Keratinocyte (primary cell): ENCODE results near the gene COL9A1. TPM values are rescaled to one million over a fixed set of nuclear protein-coding genes. Genes with fewer than 3 reads are reported as not detected.

Source experiments
- DNase-seq: peaks from one replicate; pipeline ENCODE4 v3.0.0-alpha.2; 2011; ENCODE audit warnings: low read depth, missing footprints, low spot score
- FAIRE-seq: peaks from 2 replicates; lab custom pipeline; 2011; peaks lifted over from hg19 to GRCh38; lab: Jason Lieb, UNC
- H2AFZ ChIP-seq: 2 replicates; pipeline ENCODE4 v1.6.0; 2012; ENCODE audit warnings: low read length, control low read depth, inconsistent platforms; ENCODE audit not compliant: control insufficient read depth
- H3K27ac ChIP-seq: 2 replicates; pipeline ENCODE4 v1.5.1; 2011; ENCODE audit warnings: low read length; ENCODE audit not compliant: control insufficient read depth, insufficient read depth
- H3K27me3 ChIP-seq: 3 replicates; pipeline ENCODE4 v1.6.0; 2011; ENCODE audit warnings: low read length; ENCODE audit not compliant: control insufficient read depth, insufficient read depth; ENCODE audit errors: extremely low read depth
- H3K36me3 ChIP-seq, 2 experiments: 2 replicates in 1 of 2; 3 replicates in 1 of 2; pipeline ENCODE4 v1.5.1; 2011; ENCODE audit warnings: low read length in 2 of 2, mild to moderate bottlenecking in 1 of 2; ENCODE audit not compliant: control insufficient read depth in 2 of 2, insufficient read depth in 2 of 2; ENCODE audit errors: extremely low read depth in 1 of 2
- H3K4me1 ChIP-seq: 3 replicates; pipeline ENCODE4 v1.5.1; 2011; ENCODE audit warnings: low read length; ENCODE audit not compliant: control insufficient read depth, insufficient read depth; ENCODE audit errors: extremely low read depth
- H3K4me2 ChIP-seq: 3 replicates; pipeline ENCODE4 v1.6.0; 2011; ENCODE audit warnings: low read depth, low read length; ENCODE audit not compliant: control insufficient read depth, insufficient read depth; ENCODE audit errors: extremely low read depth
- H3K4me3 ChIP-seq, 3 experiments: fragments of 200-600 bp in 1 of 3; sonication (generic) in 1 of 3; 2 replicates in 2 of 3; 3 replicates in 1 of 3; pipeline ENCODE4 v1.5.1; 2011 to 2016; ENCODE audit warnings: low read length in 3 of 3, mild to moderate bottlenecking in 3 of 3, control low read depth in 2 of 3, inconsistent platforms in 1 of 3, low read depth in 1 of 3, mixed read lengths in 1 of 3, mixed run types in 1 of 3, moderate library complexity in 1 of 3; ENCODE audit not compliant: control insufficient read depth in 2 of 3, insufficient read depth in 2 of 3; ENCODE audit errors: extremely low read depth in 1 of 3
- H3K79me2 ChIP-seq: 2 replicates; pipeline ENCODE4 v1.6.0; 2012; ENCODE audit warnings: low read length; ENCODE audit not compliant: control insufficient read depth, insufficient read depth
- H3K9ac ChIP-seq: 3 replicates; pipeline ENCODE4 v1.6.0; 2011; ENCODE audit warnings: low read length; ENCODE audit not compliant: control insufficient read depth, insufficient read depth; ENCODE audit errors: extremely low read depth
- H3K9me1 ChIP-seq: 3 replicates; pipeline ENCODE4 v1.6.0; 2011; ENCODE audit warnings: low read length; ENCODE audit not compliant: control insufficient read depth, insufficient read depth; ENCODE audit errors: extremely low read depth
- H3K9me3 ChIP-seq: 2 replicates; pipeline ENCODE4 v1.5.1; 2012; ENCODE audit warnings: low read depth, low read length; ENCODE audit not compliant: control insufficient read depth
- H4K20me1 ChIP-seq: 3 replicates; pipeline ENCODE4 v1.6.0; 2011; ENCODE audit warnings: low read length; ENCODE audit not compliant: control insufficient read depth, insufficient read depth; ENCODE audit errors: extremely low read depth
- EZH2 ChIP-seq: IDR thresholded peaks from one replicate; pipeline ENCODE4 v1.6.1; 2012; ENCODE audit warnings: inconsistent platforms, mild to moderate bottlenecking, low read length, moderate library complexity
- dilution Hi-C: fragments of 300-500 bp; cut with MboI; formaldehyde crosslinking; loops from one replicate; pipeline ENCODE4 v1.7.0; 2020; ENCODE audit warnings: low sequenced_read_pairs; ENCODE audit not compliant: extremely low pct_ligation_motif_present
- polyA plus RNA-seq, 5 experiments: library from polyadenylated mRNA; depleted of rRNA in 3 of 5; stranded (reverse) in 3 of 5; stranded (forward) in 1 of 5; unstranded in 1 of 5; fragments of >200 nt; gene quantifications; 1 replicate in 1 of 5; 2 replicates in 3 of 5; 3 replicates in 1 of 5; pipeline versions ENCODE4 v1.2.1 to v1.2.3, GENCODE V29; 2011 to 2012; ENCODE audit warnings: missing spikeins in 2 of 5, low read depth in 1 of 5, low replicate concordance in 1 of 5
- TF ChIP-seq, protein P1 (sequence below), 3 experiments: IDR thresholded peaks in 1 of 3; conservative IDR thresholded peaks in 1 of 3; optimal IDR thresholded peaks in 1 of 3; 2 replicates in 2 of 3; 3 replicates in 1 of 3; pipeline versions ENCODE3 to v1.5.1; 2011; ENCODE audit warnings: low read length in 3 of 3, mild to moderate bottlenecking in 3 of 3, moderate library complexity in 2 of 3, control low read depth in 1 of 3, inconsistent platforms in 1 of 3; ENCODE audit not compliant: insufficient read depth in 2 of 3; ENCODE audit errors: extremely low read depth in 1 of 3

Gene COL9A1
- polyA plus RNA-seq, 1 donor (not counting 4 experiments of a cell fraction or from before 2014, with no cell fraction given) = not detected

DNA sequence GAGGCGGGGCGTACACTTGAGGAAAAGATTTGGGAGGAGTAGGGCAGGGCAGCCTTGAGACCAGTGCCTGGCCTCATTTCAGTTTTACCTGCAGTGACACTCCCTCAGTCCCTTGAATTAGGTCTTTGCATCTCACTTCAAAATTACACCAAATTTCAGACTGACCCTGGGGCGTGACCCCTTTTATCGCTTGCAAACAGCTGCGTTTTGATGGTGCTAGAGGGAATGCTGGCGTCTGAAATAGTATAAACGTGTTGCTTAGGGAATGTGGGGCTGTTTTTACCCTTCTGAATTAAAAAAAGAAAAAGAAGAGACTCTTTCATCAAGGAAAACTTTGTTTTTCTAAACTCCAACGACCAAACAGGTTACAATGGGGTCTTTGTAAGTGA, 21.0 kb downstream of the COL9A1 start:
- Histone ChIP-seq H3K27me3 (peaks cover 35% of the 10 kb centered on the region), H3K4me3 (no peak overlapping the region), H3K9me1 (no peaks in the 10 kb centered on the region), H2AFZ (no peak overlapping the region), H4K20me1 (no peaks in the 10 kb centered on the region), H3K27ac (no peak overlapping the region), H3K9ac (no peak overlapping the region), H3K9me3 (no peaks in the 10 kb centered on the region), H3K79me2 (no peaks in the 10 kb centered on the region), H3K4me2 (no peak overlapping the region), H3K36me3 (no peaks in the 10 kb centered on the region), H3K4me1 (no peaks in the 10 kb centered on the region)
- DNase-seq (no peak), FAIRE-seq (no peak)
- TF ChIP-seq EZH2 = no peak
- TF ChIP-seq, protein P1, sequence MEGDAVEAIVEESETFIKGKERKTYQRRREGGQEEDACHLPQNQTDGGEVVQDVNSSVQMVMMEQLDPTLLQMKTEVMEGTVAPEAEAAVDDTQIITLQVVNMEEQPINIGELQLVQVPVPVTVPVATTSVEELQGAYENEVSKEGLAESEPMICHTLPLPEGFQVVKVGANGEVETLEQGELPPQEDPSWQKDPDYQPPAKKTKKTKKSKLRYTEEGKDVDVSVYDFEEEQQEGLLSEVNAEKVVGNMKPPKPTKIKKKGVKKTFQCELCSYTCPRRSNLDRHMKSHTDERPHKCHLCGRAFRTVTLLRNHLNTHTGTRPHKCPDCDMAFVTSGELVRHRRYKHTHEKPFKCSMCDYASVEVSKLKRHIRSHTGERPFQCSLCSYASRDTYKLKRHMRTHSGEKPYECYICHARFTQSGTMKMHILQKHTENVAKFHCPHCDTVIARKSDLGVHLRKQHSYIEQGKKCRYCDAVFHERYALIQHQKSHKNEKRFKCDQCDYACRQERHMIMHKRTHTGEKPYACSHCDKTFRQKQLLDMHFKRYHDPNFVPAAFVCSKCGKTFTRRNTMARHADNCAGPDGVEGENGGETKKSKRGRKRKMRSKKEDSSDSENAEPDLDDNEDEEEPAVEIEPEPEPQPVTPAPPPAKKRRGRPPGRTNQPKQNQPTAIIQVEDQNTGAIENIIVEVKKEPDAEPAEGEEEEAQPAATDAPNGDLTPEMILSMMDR (optimal IDR thresholded peaks at IDR 0.05 in 1 of 3, IDR thresholded peaks at IDR 0.05 in 1 of 3, conservative IDR thresholded peaks at IDR 0.05 in 1 of 3; ENCODE audit: extremely low read depth in 1 of 3, insufficient read depth in 2 of 3, low read length in 3 of 3) = no peak
- dilution Hi-C loops = no loop called here

DNA sequence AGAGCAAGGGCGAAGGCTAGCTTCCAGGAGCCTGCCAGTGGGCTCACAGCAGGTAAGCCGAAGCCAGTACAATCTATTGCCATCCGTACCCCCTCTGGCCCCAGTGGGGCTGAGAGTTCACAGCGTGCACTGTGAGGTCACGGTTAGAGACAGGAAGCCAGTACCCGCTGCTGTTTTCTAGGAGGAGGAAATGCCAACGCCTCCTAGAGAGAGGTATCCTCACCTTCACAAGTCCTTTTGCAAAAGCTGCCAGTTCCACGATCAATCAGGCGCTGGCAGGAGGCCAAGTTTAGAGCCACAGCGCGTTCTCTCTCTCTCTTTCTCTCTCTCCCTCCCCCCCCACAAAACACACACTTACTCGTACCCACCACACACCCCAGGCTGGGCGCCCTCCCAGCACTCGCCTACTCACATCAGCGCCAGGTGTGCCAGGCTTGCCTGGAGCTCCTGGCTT, 22.5 kb downstream of the COL9A1 start:
- H2AFZ ChIP-seq = no peak overlapping the region
- H3K4me1 ChIP-seq = no peaks in the 10 kb centered on the region
- H3K9ac ChIP-seq = no peak overlapping the region
- dilution Hi-C loops = no loop called here
- no peak overlapping the region for H3K27ac ChIP-seq
- no peak for FAIRE-seq
- no peak for TF ChIP-seq EZH2
- H4K20me1 ChIP-seq = no peaks in the 10 kb centered on the region
- no peaks in the 10 kb centered on the region for H3K36me3 ChIP-seq
- no peak for DNase-seq
- peaks cover 31% of the 10 kb centered on the region for H3K27me3 ChIP-seq
- no peak overlapping the region for H3K4me2 ChIP-seq
- H3K4me3 ChIP-seq = no peak overlapping the region
- H3K9me1 ChIP-seq = no peaks in the 10 kb centered on the region
- H3K79me2 ChIP-seq = no peaks in the 10 kb centered on the region
- H3K9me3 ChIP-seq = no peaks in the 10 kb centered on the region

DNA sequence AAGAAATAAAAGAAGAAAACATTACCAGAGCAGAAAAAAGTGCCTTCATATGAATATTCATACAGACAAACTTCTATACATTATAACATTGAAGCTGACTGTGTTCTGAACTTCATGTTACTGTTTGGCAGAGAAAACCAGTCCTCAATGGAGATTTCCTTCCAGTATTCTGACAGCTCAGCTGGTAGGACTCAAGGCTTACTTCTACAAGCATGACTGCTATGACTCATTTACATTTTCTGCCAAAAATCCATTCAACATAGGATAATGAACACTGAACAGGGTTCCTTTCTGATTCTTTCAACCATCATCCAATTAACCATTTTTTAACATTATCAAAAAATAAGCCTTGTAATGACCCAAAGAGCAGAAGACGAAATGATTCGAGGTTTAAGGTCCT, 25.4 kb downstream of the COL9A1 start:
- TF ChIP-seq, protein P1 (optimal IDR thresholded peaks at IDR 0.05 in 1 of 3, IDR thresholded peaks at IDR 0.05 in 1 of 3, conservative IDR thresholded peaks at IDR 0.05 in 1 of 3; ENCODE audit: extremely low read depth in 1 of 3, insufficient read depth in 2 of 3, low read length in 3 of 3) = no peak
- TF ChIP-seq EZH2 = no peak
- Histone ChIP-seq H3K79me2 (no peaks in the 10 kb centered on the region), H3K4me2 (no peak overlapping the region), H3K27me3 (peaks cover 19% of the 10 kb centered on the region), H3K9ac (no peak overlapping the region), H3K9me3 (no peaks in the 10 kb centered on the region), H3K36me3 (no peaks in the 10 kb centered on the region), H3K27ac (no peak overlapping the region), H3K9me1 (no peaks in the 10 kb centered on the region), H3K4me3 (no peak overlapping the region), H3K4me1 (no peaks in the 10 kb centered on the region), H2AFZ (no peak overlapping the region), H4K20me1 (no peaks in the 10 kb centered on the region)
- FAIRE-seq (no peak), DNase-seq (no peak)
- dilution Hi-C loops = no loop called here
